Kidney epithelial cell (primary cell): ENCODE data around the gene SKIDA1. TPM values are rescaled to one million over a fixed set of nuclear protein-coding genes. Genes with fewer than 3 reads are reported as not detected.

Experiments used
- DNase-seq: peaks from one replicate; pipeline ENCODE4 v3.0.0-alpha.2; 2010; ENCODE audit warnings: low read depth
- H3K27me3 ChIP-seq: 2 replicates; pipeline ENCODE4 v1.6.0; 2011; ENCODE audit warnings: low read length; ENCODE audit not compliant: control insufficient read depth, insufficient read depth
- H3K36me3 ChIP-seq: 2 replicates; pipeline ENCODE4 v1.5.1; 2011; ENCODE audit warnings: low read length; ENCODE audit not compliant: control insufficient read depth, insufficient read depth
- H3K4me3 ChIP-seq: 2 replicates; pipeline ENCODE4 v1.5.1; 2011; ENCODE audit warnings: low read depth, mild to moderate bottlenecking, control low read depth, low read length
- CTCF ChIP-seq: IDR thresholded peaks from 2 replicates; pipeline ENCODE4 v1.5.1; 2011; ENCODE audit warnings: mild to moderate bottlenecking, moderate library complexity, low read length, control low read depth, inconsistent platforms; ENCODE audit not compliant: insufficient read depth, poor library complexity, severe bottlenecking
- total RNA-seq: library from RNA; depleted of rRNA; stranded (reverse); fragments of >200 nt; gene quantifications from 2 replicates; pipeline ENCODE4 v1.2.3, GENCODE V29; 2015

Gene SKIDA1
- total RNA-seq, 1 donor from 2014 or later, result 1.5 TPM

- no peaks in the 10 kb centered on the region for H3K36me3 ChIP-seq
- TF ChIP-seq CTCF, result no peak
- H3K27me3 ChIP-seq, result no peaks in the 10 kb centered on the region
- H3K4me3 ChIP-seq, result no peak overlapping the region
- DNase-seq, result no peak
These were observed 42.7 kb downstream of the SKIDA1 start for GRCh38 chr10:21482821-21483220.

- H3K27me3 ChIP-seq, result no peaks in the 10 kb centered on the region
- H3K4me3 ChIP-seq, result no peak overlapping the region
- H3K36me3 ChIP-seq, result no peaks in the 10 kb centered on the region
- no peak for TF ChIP-seq CTCF
- no peak for DNase-seq
These were observed 44.1 kb downstream of the SKIDA1 start for GRCh38 chr10:21481407-21481806.

- Histone ChIP-seq H3K27me3 (no peaks in the 10 kb centered on the region), H3K36me3 (no peaks in the 10 kb centered on the region), H3K4me3 (no peak overlapping the region)
- no peak for TF ChIP-seq CTCF
- DNase-seq, result no peak
These were observed 45.7 kb downstream of the SKIDA1 start for GRCh38 chr10:21479570-21480315.

GRCh38 chr10:21475393-21475792 is 50.1 kb downstream of the SKIDA1 start:
- DNase-seq, result no peak
- TF ChIP-seq CTCF, result no peak
- H3K36me3 ChIP-seq, result no peaks in the 10 kb centered on the region
- no peak overlapping the region for H3K4me3 ChIP-seq
- no peaks in the 10 kb centered on the region for H3K27me3 ChIP-seq

- Histone ChIP-seq H3K4me3 (no peak overlapping the region), H3K27me3 (no peaks in the 10 kb centered on the region), H3K36me3 (no peaks in the 10 kb centered on the region)
- DNase-seq, result no peak
- TF ChIP-seq CTCF, result no peak
These were observed 51.9 kb downstream of the SKIDA1 start for GRCh38 chr10:21473541-21473940.

GRCh38 chr10:21473135-21473534 is 52.3 kb downstream of the SKIDA1 start:
- H3K4me3 ChIP-seq, result no peak overlapping the region
- no peaks in the 10 kb centered on the region for H3K36me3 ChIP-seq
- no peaks in the 10 kb centered on the region for H3K27me3 ChIP-seq

More at GRCh38 chr10:21473135-21473534, 52.3 kb downstream of the SKIDA1 start:
- DNase-seq, result no peak
- no peak for TF ChIP-seq CTCF
